Measurements from ENCODE around the gene STRIT1.

DNA sequence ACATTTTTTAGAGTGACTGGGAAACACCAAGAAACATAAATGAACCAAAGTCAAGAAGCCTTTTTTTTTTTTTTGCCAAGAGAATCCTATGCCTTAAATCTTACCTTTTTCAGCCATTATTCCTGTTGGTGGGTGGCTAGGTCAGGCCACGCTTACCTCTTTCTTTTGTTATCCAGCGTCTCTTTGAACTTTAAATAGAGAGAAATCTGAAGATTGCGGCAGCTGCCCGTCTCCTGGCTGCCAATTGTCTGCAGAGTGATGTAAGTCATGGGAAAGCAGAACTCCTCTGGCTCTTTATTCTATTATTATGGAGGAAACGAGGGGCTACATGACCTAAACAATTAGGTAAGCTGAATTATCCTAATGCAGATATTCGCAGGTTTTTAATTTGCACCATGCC, at the start of gene STRIT1:
- TF ChIP-seq, protein P1, sequence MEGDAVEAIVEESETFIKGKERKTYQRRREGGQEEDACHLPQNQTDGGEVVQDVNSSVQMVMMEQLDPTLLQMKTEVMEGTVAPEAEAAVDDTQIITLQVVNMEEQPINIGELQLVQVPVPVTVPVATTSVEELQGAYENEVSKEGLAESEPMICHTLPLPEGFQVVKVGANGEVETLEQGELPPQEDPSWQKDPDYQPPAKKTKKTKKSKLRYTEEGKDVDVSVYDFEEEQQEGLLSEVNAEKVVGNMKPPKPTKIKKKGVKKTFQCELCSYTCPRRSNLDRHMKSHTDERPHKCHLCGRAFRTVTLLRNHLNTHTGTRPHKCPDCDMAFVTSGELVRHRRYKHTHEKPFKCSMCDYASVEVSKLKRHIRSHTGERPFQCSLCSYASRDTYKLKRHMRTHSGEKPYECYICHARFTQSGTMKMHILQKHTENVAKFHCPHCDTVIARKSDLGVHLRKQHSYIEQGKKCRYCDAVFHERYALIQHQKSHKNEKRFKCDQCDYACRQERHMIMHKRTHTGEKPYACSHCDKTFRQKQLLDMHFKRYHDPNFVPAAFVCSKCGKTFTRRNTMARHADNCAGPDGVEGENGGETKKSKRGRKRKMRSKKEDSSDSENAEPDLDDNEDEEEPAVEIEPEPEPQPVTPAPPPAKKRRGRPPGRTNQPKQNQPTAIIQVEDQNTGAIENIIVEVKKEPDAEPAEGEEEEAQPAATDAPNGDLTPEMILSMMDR (IDR thresholded peaks at IDR 0.05): no peak
- no peak for TF ChIP-seq POLR2A (IDR thresholded peaks at IDR 0.05)

Measured in body of pancreas (tissue), 4 donors.